Cardiac muscle cell (in vitro differentiated cells and primary cell): ENCODE results near the gene CDK2. TPM values are rescaled to one million over a fixed set of nuclear protein-coding genes. Genes with fewer than 3 reads are reported as not detected.
"Not testable (repeated sequence)": the region's sequence is repeated elsewhere in the genome, so short reads cannot be mapped to it uniquely, and the experiment has no call there.

Experiments
- DNase-seq, 2 donors: peaks; one replicate each; pipeline versions ENCODE4 v3.0.0 to v3.0.0-alpha.2; 2010 to 2017; ENCODE audit warnings: low read depth in 1 of 2, low spot score in 1 of 2
- H3K27ac ChIP-seq: fragments of 200-600 bp; sonication (generic); 2 replicates; pipeline ENCODE4 v1.5.1; 2016
- H3K27me3 ChIP-seq: fragments of 200-600 bp; sonication (generic); 2 replicates; pipeline ENCODE4 v1.6.0; 2016; ENCODE audit warnings: control low read depth
- H3K36me3 ChIP-seq: fragments of 200-600 bp; sonication (generic); 2 replicates; pipeline ENCODE4 v1.5.1; 2016; ENCODE audit warnings: control low read depth
- H3K4me1 ChIP-seq: fragments of 200-600 bp; sonication (generic); 2 replicates; pipeline ENCODE4 v1.8.1; 2017; ENCODE audit warnings: low read depth, mild to moderate bottlenecking, mixed run types
- H3K4me3 ChIP-seq: fragments of 200-600 bp; sonication (generic); 2 replicates; pipeline ENCODE4 v1.5.1; 2016; ENCODE audit warnings: mild to moderate bottlenecking
- H3K9me3 ChIP-seq: fragments of 200-600 bp; sonication (generic); 2 replicates; pipeline ENCODE4 v1.5.1; 2017; ENCODE audit warnings: low read depth, mild to moderate bottlenecking, control low read depth
- CTCF ChIP-seq: IDR thresholded peaks from 2 replicates; pipeline ENCODE4 v1.5.1; 2012; ENCODE audit warnings: low read depth, mild to moderate bottlenecking, low read length
- polyA plus RNA-seq: library from polyadenylated mRNA; unstranded; fragments of >200 nt; fragmentation: Nextera tagmentation; extraction: Ambion mirVana; gene quantifications from 2 replicates; pipeline ENCODE4 v1.2.1, GENCODE V29; 2016
- total RNA-seq: library from RNA; depleted of rRNA; stranded (reverse); fragments of >200 nt; gene quantifications from 2 replicates; pipeline ENCODE4 v1.2.3, GENCODE V29; 2016

Gene CDK2
- total RNA-seq (31.3 and 31.4 TPM in 2 replicates), polyA plus RNA-seq (33.9 and 40.8 TPM in 2 replicates)

GRCh38 chr12:55966408-55967281 is at the start of gene CDK2:
Gene CDK2 (plus strand): TSS chr12:55966830. CDS start chr12:55967009, 179 bp downstream.
- Histone ChIP-seq H3K27me3 (no peaks in the 10 kb centered on the region), H3K36me3 (no peaks in the 10 kb centered on the region), H3K4me1 (peaks cover 11% of the 10 kb centered on the region), H3K4me3 (peak within 1 kb of the TSS; percentile 67), H3K27ac (peak within 1 kb of the TSS; percentile 74), H3K9me3 (no peaks in the 10 kb centered on the region)
- TF ChIP-seq CTCF: no peak
- DNase-seq: peak; percentile 81 to 95

GRCh38 chr12:55919032-55919431 is 47.6 kb upstream of the CDK2 start:
- H3K4me3 ChIP-seq, H3K27me3 ChIP-seq, H3K4me1 ChIP-seq, H3K27ac ChIP-seq, H3K9me3 ChIP-seq, H3K36me3 ChIP-seq: not testable (repeated sequence)
- DNase-seq: peak in 1 of 2 donors; percentile 19

- H3K4me1 ChIP-seq: peaks cover 8% of the 10 kb centered on the region
- no peak for TF ChIP-seq CTCF
Observed at GRCh38 chr12:55922126-55922525, 44.5 kb upstream of the CDK2 start.

GRCh38 chr12:55923648-55924047 is 43.0 kb upstream of the CDK2 start:
- not testable (repeated sequence) for H3K4me1 ChIP-seq, H3K9me3 ChIP-seq, H3K27ac ChIP-seq, H3K27me3 ChIP-seq, DNase-seq, H3K36me3 ChIP-seq, H3K4me3 ChIP-seq

More at GRCh38 chr12:55922126-55922525, 44.5 kb upstream of the CDK2 start:
- DNase-seq: no peak
- H3K27ac ChIP-seq: no peak overlapping the region
- H3K4me3 ChIP-seq: no peak overlapping the region
- no peaks in the 10 kb centered on the region for H3K27me3 ChIP-seq
- H3K9me3 ChIP-seq: no peaks in the 10 kb centered on the region
- H3K36me3 ChIP-seq: peaks cover 3% of the 10 kb centered on the region

GRCh38 chr12:55925371-55925770 is 41.3 kb upstream of the CDK2 start:
- Histone ChIP-seq H3K4me3 (no peak overlapping the region), H3K36me3 (peaks cover 3% of the 10 kb centered on the region), H3K27me3 (no peaks in the 10 kb centered on the region), H3K9me3 (no peaks in the 10 kb centered on the region), H3K27ac (no peak overlapping the region), H3K4me1 (peaks cover 8% of the 10 kb centered on the region)
- no peak for TF ChIP-seq CTCF
- no peak for DNase-seq

- peak overlapping the region; percentile 79 for H3K4me3 ChIP-seq
- H3K9me3 ChIP-seq: no peaks in the 10 kb centered on the region
- H3K36me3 ChIP-seq: peaks cover 3% of the 10 kb centered on the region
- peak overlapping the region; percentile 85 for H3K27ac ChIP-seq
- no peaks in the 10 kb centered on the region for H3K27me3 ChIP-seq
- H3K4me1 ChIP-seq: peaks cover 12% of the 10 kb centered on the region
- no peak for DNase-seq
- no peak for TF ChIP-seq CTCF
Observed at GRCh38 chr12:55925870-55926737, 40.5 kb upstream of the CDK2 start.
